HPDE6-E6E7 (cell line): ENCODE data around the gene ABHD14A.

Experiments
- DNase-seq: peaks from one replicate; pipeline ENCODE4 v3.0.0; 2011; ENCODE audit warnings: missing footprints; ENCODE audit errors: extremely low spot score

ABHD14A gene

GRCh38 chr3:51997172-51997571, 22.3 kb downstream of the ABHD14A start:
- DNase-seq, result no peak

- DNase-seq, result no peak
Measured at GRCh38 chr3:51997935-51998596, 23.2 kb downstream of the ABHD14A start.

GRCh38 chr3:51998774-51999173, 23.9 kb downstream of the ABHD14A start:
- DNase-seq, result no peak

GRCh38 chr3:51999846-52000245, 25.0 kb downstream of the ABHD14A start:
- DNase-seq, result no peak

- DNase-seq, result peak; percentile 44
Measured at GRCh38 chr3:52001443-52001974, 26.6 kb downstream of the ABHD14A start.

GRCh38 chr3:52002748-52003147, 27.9 kb downstream of the ABHD14A start:
- no peak for DNase-seq

GRCh38 chr3:52004163-52004787, 29.4 kb downstream of the ABHD14A start:
- DNase-seq, result no peak

- no peak for DNase-seq
Measured at GRCh38 chr3:52004906-52005395, 30.1 kb downstream of the ABHD14A start.

- no peak for DNase-seq
Measured at GRCh38 chr3:52005571-52005986, 30.7 kb downstream of the ABHD14A start.

GRCh38 chr3:52006017-52006819, 31.4 kb downstream of the ABHD14A start:
- no peak for DNase-seq

- no peak for DNase-seq
Measured at GRCh38 chr3:52006820-52007133, 31.9 kb downstream of the ABHD14A start.

GRCh38 chr3:52007291-52007690, 32.4 kb downstream of the ABHD14A start:
- DNase-seq, result no peak

- DNase-seq, result no peak
Measured at GRCh38 chr3:52010431-52010830, 35.6 kb downstream of the ABHD14A start.

- no peak for DNase-seq
Measured at GRCh38 chr3:52012699-52013098, 37.8 kb downstream of the ABHD14A start.

- DNase-seq, result no peak
Measured at GRCh38 chr3:52013802-52014598, 39.1 kb downstream of the ABHD14A start.

- no peak for DNase-seq
Measured at GRCh38 chr3:52014613-52015012, 39.7 kb downstream of the ABHD14A start.

GRCh38 chr3:52015438-52016228, 40.8 kb downstream of the ABHD14A start:
- DNase-seq, result no peak

GRCh38 chr3:52017586-52017985, 42.7 kb downstream of the ABHD14A start:
- DNase-seq, result no peak

- no peak for DNase-seq
Measured at GRCh38 chr3:52018319-52019000, 43.6 kb downstream of the ABHD14A start.

- no peak for DNase-seq
Measured at GRCh38 chr3:52019352-52020080, 44.7 kb downstream of the ABHD14A start.
